OCI-LY7 (cell line): Measurements from ENCODE around the gene CIZ1. TPM values are rescaled to one million over a fixed set of nuclear protein-coding genes. Genes with fewer than 3 reads are reported as not detected.

Experiments used
- BruUV-seq: library from RNA; stranded (reverse); fragments of 400-500 nt; replicated peaks from 2 replicates; lab custom pipeline; 2021; lab: Mats Ljungman, UMichigan
- CTCF ChIA-PET: fragments of 300-600 bp; sonication (Branson Sonifier 250); formaldehyde crosslinking; loops from one replicate; lab custom pipeline; 2022; ENCODE audit warnings: antibody characterized with exemption; ENCODE audit not compliant: unreplicated experiment; lab: Charles Lee
- POLR2A ChIA-PET: fragments of 300-600 bp; sonication (Branson Sonifier 250); formaldehyde crosslinking; loops from one replicate; lab custom pipeline; 2022; ENCODE audit warnings: antibody characterized with exemption; lab: Charles Lee
- DNase-seq: peaks from one replicate; pipeline ENCODE4 v3.0.0-alpha.2; 2015; ENCODE audit warnings: low spot score
- H2AFZ ChIP-seq: fragments of 200-600 bp; sonication (generic), shearing (Covaris generic); 2 replicates; pipeline ENCODE4 v1.6.1; 2014; ENCODE audit warnings: mild to moderate bottlenecking, antibody characterized with exemption, low read length, moderate library complexity
- H3K27ac ChIP-seq: fragments of 200-600 bp; sonication (generic); 2 replicates; pipeline ENCODE4 v1.5.1; 2014; ENCODE audit warnings: mixed run types, low read depth, mild to moderate bottlenecking, moderate library complexity, low read length, inconsistent platforms; ENCODE audit not compliant: poor library complexity, severe bottlenecking
- H3K36me3 ChIP-seq: fragments of 200-600 bp; sonication (generic); 2 replicates; pipeline ENCODE4 v1.6.1; 2014; ENCODE audit warnings: mild to moderate bottlenecking, antibody characterized with exemption, low read length, moderate library complexity, mixed read lengths; ENCODE audit not compliant: insufficient read depth
- H3K4me1 ChIP-seq: fragments of 200-600 bp; sonication (generic); 2 replicates; pipeline ENCODE4 v1.5.1; 2014; ENCODE audit warnings: mild to moderate bottlenecking, low read length; ENCODE audit not compliant: insufficient read depth, poor library complexity, severe bottlenecking
- H3K4me2 ChIP-seq: fragments of 200-600 bp; sonication (generic); 2 replicates; pipeline ENCODE4 v1.6.1; 2014; ENCODE audit warnings: mild to moderate bottlenecking, low read length
- H3K4me3 ChIP-seq: fragments of 200-600 bp; sonication (generic); 2 replicates; pipeline ENCODE4 v1.5.1; 2014; ENCODE audit warnings: mild to moderate bottlenecking, low read depth, low read length; ENCODE audit not compliant: poor library complexity, severe bottlenecking
- H3K79me2 ChIP-seq: fragments of 200-600 bp; sonication (generic); 2 replicates; pipeline ENCODE4 v1.6.1; 2016; ENCODE audit warnings: low read depth, mild to moderate bottlenecking, low read length, moderate library complexity, mixed read lengths; ENCODE audit not compliant: insufficient read depth
- H3K9me2 ChIP-seq: fragments of 200-600 bp; sonication (generic); 2 replicates; pipeline ENCODE4 v1.6.1; 2016; ENCODE audit warnings: mild to moderate bottlenecking, low read length, mixed read lengths; ENCODE audit not compliant: insufficient read depth
- H3K9me3 ChIP-seq: fragments of 200-600 bp; sonication (generic); 2 replicates; pipeline ENCODE4 v1.6.1; 2014; ENCODE audit warnings: mild to moderate bottlenecking, mixed run types, low read length, mixed read lengths
- H4K20me1 ChIP-seq: fragments of 200-600 bp; sonication (generic); 2 replicates; pipeline ENCODE4 v1.6.1; 2014; ENCODE audit warnings: mild to moderate bottlenecking, antibody characterized with exemption, low read length, moderate library complexity, mixed read lengths; ENCODE audit not compliant: insufficient read depth
- CTCF ChIP-seq: fragments of 200-600 bp; sonication (generic); conservative IDR thresholded peaks from 2 replicates; pipeline ENCODE4 v1.5.1; 2014; ENCODE audit warnings: mild to moderate bottlenecking, antibody characterized with exemption, low read length, moderate library complexity, mixed read lengths
- EZH2phosphoT487 ChIP-seq: fragments of 200-600 bp; sonication (generic); IDR thresholded peaks from 2 replicates; pipeline ENCODE4 v1.6.1; 2018; ENCODE audit warnings: low read depth, borderline replicate concordance, mild to moderate bottlenecking, mixed run types, antibody characterized with exemption, low read length, moderate library complexity, mixed read lengths
- intact Hi-C: fragments of 100-400 bp; cut with micrococcal nuclease; formaldehyde crosslinking; loops from one replicate; pipeline ENCODE4 v1.10.0; 2022; ENCODE audit not compliant: unreplicated experiment
- total RNA-seq, 2 experiments: library from RNA; depleted of rRNA in 1 of 2; stranded (reverse); fragments of >200 nt in 1 of 2; shearing (Covaris generic) in 1 of 2; gene quantifications; 2 replicates each; pipeline ENCODE4 v1.2.3, GENCODE V29; 2014 to 2022

Gene CIZ1
- total RNA-seq, 2 experiments from 2014 or later = 45.4 to 121 TPM

- Histone ChIP-seq H3K79me2 (peaks cover 24% of the 10 kb centered on the region), H3K4me3 (peak overlapping the region; percentile 84), H3K36me3 (peaks cover 25% of the 10 kb centered on the region), H3K4me1 (peaks cover 26% of the 10 kb centered on the region), H3K27ac (peak overlapping the region; percentile 85), H3K9me3 (no peaks in the 10 kb centered on the region), H3K4me2 (peak overlapping the region; percentile 95), H2AFZ (peak overlapping the region; percentile 87), H3K9me2 (no peaks in the 10 kb centered on the region), H4K20me1 (0 out of 2 replicates have a peak, but pooled peaks cover 12% of the 10 kb centered on the region)
- CTCF ChIA-PET = interaction anchor here (1.6 kb wide), 1 partner anchor 11 kb away, joined by 7 read pairs; no protein-coding TSS in a partner anchor
- TF ChIP-seq CTCF = no peak
- no peak for TF ChIP-seq EZH2phosphoT487
- no TSS peak for BruUV-seq
- POLR2A ChIA-PET = interaction anchor here (0.6 to 0.8 kb wide), 4 partner anchors 29 to 109 kb away, joined by 3 to 5 read pairs (median 3); no protein-coding TSS in a partner anchor
- DNase-seq = peak; percentile 96
- intact Hi-C loops = loop anchor here (1.0 to 5.0 kb wide), 2 partner anchors 32 to 64 kb away; partner anchors contain the start of genes BBLN and CIZ1
Observed at GRCh38 chr9:128127990-128128835, 63.2 kb downstream of the CIZ1 start.

- 0 out of 2 replicates have a peak, but pooled peaks cover 12% of the 10 kb centered on the region for H4K20me1 ChIP-seq
- H3K4me1 ChIP-seq = peaks cover 26% of the 10 kb centered on the region
- peak; percentile 89 for DNase-seq
- TF ChIP-seq CTCF (no peak), EZH2phosphoT487 (no peak)
- no TSS peak for BruUV-seq
- H3K4me2 ChIP-seq = peak within 1 kb of the TSS; percentile 95
- ChIA-PET POLR2A (no interaction called here), CTCF (no interaction called here)
- H2AFZ ChIP-seq = peak within 1 kb of the TSS; percentile 87
- no peaks in the 10 kb centered on the region for H3K9me3 ChIP-seq
- peaks cover 29% of the 10 kb centered on the region for H3K36me3 ChIP-seq
- peak within 1 kb of the TSS; percentile 85 for H3K27ac ChIP-seq
- no peaks in the 10 kb centered on the region for H3K9me2 ChIP-seq
- peak within 1 kb of the TSS; percentile 84 for H3K4me3 ChIP-seq
- H3K79me2 ChIP-seq = peaks cover 24% of the 10 kb centered on the region
- intact Hi-C loops = loop anchor here (5.0 kb wide), 1 partner anchor 65 kb away; the partner anchor contains the start of gene CIZ1
Observed at GRCh38 chr9:128127568-128127989, 63.8 kb downstream of the CIZ1 start, which contains the start of gene PTGES2. PTGES2 (minus strand) TSS chr9:128127729; CDS start chr9:128127717, 12 bp downstream.
